Stimulated activated CD4-positive, alpha-beta T cell treated with anti-CD3 and anti-CD28 coated beads, TNF-alpha, amount 100 ng/mL, for 48 hours (primary cell): ENCODE data around the gene PRR12.

Source experiments
- DNase-seq, 3 donors: peaks; one replicate each; pipeline ENCODE4 v3.0.0-alpha.2; 2020; ENCODE audit warnings: low read depth in 3 of 3

PRR12 gene

DNA sequence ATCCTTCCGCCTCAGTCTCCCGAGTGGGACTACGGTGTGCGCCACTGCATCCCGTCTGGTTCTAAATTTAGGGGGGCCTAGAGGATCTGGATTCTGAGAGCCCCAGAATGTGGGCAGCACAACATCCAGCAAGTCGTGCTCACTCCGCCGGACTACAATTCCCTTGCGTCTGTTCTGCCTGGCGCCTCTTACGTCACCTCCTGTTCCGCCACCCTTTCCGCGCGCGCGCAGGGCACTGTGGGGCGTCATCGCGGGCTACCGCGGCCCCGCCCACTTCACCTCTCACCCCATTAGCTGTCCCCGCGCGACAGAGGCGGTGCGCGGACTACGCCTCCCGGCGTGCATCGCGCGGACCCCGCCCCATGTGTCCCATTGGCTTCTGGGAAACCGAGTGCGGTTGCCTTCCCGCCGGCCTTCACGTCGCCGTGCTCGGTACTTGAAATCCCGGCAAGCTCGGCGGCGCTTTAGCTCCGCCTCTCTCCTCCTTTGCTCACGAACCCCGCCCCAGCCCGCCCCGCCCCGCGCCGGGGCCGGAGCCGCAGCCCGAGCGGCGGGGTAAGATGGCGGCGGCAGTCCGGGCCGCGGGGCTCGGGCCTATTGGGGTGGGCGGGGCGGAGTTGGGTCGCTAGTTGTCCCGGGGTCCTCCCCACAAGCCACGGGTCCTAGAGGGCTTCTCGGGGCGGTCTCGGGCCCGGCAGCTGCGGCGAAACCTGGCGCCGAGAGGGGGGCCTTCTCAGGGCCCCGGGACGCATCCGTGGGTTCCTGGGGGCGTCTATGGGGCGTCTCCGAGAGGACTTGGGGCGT is 50.9 kb downstream of the PRR12 start, which contains the start of gene SCAF1:
Gene SCAF1, plus strand, starts transcription at position 522 of the 804 bp plus-strand sequence. CDS start 2,818 bp downstream, outside the sequence.
- peak; percentile 96 to 99 (median 97) for DNase-seq

DNA sequence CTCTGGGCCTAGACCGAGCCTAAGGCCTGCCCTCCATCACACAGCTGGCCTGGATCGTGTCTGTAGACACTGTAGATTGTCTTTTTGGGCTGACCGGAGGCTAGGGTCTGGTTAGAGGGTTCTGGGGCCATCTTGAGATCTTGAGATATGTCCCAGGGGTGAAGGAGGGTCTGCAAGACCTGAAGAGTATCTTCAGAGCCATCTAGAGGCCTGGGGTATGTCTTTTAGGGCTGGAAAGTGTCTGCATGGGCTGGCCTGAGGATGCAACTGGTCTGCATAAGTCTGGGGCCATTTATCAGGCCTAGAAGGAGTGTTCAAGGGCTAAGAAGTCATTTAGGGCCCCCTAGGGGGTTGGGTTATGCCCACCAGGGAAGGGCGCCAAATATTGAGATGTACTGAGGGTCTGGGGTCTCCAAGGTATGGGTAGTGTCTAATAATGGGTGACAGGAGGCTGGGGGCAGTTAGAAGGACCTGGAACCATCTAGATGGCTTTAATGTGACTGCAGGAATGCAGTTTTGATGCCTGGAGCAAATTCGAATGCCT is 51.6 kb downstream of the PRR12 start:
- no peak for DNase-seq

DNA sequence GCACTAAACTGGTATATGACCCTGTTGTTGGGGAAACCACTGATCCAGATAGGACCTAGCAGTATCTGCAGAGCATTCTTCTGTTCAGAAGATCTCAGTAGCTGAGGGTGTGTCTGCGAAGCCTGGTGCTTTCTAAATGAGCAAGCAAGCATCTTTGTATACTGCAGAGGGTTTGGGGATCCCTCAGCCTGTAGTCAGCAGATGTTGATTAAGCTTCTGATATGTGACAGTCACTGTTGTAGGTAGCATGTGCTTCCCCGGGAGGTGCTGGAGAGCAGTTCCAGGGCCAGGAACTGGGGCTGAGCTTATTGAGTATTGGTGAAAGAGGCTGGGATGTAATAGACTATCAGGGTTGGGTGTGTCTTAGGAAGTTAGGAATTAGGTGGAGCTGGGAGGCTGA is 52.5 kb downstream of the PRR12 start:
- DNase-seq = no peak

DNA sequence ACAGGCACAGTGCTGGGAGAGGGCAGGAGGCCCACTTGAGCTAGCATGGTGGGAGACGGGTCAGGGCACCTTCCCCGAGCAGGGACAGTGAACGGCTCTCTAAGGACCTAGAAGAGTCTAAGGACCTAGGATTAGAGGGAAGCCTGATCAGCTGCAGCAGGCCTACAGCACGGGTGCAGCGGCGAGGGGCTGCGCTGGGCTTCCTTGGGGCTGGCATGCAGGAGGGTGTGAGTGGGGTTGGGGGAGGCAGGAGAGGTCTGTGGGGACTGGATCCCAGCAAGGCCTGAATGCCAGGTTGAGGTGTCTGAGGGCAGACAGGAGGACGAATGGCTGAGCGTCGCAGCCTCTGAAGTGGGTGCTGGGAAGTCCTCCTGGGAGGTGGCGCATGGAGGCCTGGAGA is 54.6 kb downstream of the PRR12 start:
- DNase-seq = no peak

DNA sequence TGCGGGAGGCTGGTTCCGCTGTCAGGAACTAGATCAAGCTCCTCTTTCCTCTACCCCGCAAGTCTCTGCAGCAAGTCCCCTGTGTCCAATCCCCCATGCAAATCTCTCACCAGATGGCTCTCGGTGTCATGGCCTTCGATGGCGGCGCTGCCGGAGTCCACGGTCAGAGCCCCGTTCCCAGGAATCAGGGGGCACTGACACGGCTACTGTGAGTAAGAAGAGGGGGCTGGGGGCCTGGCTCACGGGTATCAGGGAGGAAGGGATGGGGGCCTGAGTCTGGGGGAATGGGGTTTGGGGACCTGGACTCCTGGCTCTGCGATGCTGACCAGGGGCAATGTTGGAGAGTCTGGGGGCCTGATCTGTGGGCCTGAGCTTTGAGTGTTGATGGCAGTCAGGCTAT is 55.0 kb downstream of the PRR12 start:
- no peak for DNase-seq

- DNase-seq = no peak
Observed at GRCh38 chr19:49646586-49646985, 55.6 kb downstream of the PRR12 start.

GRCh38 chr19:49651029-49651819 is 60.2 kb downstream of the PRR12 start:
- DNase-seq = no peak

DNA sequence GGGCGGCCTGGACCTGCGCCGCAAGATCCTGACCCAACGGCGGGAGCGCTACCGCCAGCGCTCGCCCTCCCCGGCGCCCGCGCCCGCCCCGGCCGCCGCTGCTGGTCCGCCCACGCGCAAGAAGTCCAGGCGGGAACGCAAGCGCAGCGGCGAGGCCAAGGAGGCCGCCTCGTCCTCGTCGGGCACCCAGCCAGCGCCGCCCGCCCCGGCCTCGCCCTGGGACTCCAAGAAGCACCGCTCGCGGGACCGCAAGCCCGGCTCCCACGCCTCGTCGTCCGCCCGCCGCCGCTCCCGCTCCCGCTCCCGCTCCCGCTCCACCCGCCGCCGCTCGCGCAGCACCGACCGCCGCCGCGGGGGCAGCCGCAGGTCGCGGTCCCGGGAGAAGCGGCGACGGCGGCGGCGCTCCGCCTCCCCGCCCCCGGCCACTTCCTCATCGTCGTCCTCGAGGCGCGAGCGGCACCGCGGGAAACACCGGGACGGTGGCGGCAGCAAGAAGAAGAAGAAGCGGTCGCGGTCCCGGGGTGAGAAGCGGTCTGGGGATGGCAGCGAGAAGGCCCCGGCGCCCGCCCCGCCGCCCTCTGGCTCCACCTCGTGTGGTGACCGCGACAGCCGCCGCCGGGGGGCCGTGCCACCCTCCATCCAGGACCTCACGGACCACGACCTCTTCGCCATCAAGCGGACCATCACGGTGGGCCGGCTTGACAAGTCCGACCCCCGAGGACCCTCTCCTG is 61.0 kb downstream of the PRR12 start:
- DNase-seq = no peak

DNA sequence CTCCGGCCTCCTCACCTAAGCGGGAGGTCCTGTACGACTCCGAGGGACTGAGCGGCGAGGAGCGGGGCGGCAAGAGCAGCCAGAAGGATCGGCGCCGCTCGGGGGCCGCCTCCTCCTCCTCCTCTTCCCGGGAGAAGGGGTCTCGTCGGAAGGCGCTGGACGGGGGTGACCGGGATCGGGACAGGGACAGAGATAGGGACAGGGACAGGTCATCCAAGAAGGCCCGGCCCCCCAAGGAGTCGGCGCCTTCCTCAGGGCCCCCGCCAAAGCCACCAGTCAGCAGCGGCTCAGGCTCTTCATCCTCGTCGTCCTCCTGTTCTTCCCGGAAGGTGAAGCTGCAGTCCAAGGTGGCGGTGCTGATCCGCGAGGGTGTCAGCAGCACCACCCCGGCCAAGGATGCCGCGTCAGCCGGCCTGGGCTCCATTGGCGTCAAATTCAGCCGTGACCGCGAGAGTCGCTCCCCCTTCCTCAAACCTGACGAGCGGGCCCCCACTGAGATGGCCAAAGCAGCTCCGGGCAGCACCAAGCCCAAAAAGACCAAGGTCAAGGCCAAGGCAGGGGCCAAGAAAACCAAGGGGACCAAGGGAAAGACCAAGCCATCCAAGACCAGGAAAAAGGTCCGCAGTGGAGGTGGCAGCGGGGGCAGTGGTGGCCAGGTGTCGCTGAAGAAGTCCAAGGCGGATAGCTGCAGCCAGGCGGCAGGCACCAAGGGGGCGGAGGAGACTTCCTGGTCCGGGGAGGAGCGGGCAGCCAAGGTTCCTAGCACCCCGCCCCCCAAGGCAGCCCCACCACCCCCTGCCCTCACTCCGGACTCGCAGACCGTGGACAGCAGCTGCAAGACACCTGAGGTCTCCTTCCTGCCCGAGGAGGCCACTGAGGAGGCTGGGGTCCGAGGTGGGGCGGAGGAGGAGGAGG is 61.8 kb downstream of the PRR12 start:
- DNase-seq = no peak

DNA sequence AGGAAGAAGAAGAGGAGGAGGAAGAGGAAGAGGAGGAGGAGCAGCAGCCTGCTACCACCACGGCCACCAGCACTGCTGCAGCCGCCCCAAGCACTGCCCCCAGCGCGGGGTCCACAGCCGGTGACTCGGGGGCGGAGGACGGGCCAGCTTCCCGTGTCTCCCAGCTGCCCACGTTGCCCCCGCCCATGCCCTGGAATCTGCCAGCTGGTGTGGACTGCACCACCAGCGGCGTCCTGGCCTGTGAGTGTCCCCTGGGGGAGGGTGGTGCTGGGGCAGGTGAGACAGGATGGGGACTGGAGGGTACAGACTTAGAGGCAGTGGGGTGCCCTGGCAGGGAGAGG is 62.5 kb downstream of the PRR12 start:
- no peak for DNase-seq

DNA sequence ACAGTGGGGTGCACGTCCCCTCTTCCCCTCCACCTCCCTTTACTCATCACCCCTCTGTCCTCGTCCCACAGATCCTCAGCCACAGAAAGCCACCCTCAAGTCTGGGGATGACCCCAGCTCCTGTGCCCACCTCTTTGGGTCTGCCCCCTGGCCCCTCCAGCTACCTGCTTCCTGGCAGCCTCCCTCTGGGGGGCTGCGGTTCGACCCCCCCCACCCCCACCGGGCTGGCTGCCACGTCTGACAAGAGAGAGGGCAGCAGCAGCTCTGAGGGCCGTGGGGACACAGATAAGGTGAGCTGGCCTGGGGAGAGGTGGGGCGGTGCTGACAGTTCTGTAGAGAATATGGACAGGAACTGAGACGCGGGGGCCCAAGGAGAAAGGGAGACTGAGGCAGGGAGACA is 63.6 kb downstream of the PRR12 start:
- DNase-seq = no peak

DNA sequence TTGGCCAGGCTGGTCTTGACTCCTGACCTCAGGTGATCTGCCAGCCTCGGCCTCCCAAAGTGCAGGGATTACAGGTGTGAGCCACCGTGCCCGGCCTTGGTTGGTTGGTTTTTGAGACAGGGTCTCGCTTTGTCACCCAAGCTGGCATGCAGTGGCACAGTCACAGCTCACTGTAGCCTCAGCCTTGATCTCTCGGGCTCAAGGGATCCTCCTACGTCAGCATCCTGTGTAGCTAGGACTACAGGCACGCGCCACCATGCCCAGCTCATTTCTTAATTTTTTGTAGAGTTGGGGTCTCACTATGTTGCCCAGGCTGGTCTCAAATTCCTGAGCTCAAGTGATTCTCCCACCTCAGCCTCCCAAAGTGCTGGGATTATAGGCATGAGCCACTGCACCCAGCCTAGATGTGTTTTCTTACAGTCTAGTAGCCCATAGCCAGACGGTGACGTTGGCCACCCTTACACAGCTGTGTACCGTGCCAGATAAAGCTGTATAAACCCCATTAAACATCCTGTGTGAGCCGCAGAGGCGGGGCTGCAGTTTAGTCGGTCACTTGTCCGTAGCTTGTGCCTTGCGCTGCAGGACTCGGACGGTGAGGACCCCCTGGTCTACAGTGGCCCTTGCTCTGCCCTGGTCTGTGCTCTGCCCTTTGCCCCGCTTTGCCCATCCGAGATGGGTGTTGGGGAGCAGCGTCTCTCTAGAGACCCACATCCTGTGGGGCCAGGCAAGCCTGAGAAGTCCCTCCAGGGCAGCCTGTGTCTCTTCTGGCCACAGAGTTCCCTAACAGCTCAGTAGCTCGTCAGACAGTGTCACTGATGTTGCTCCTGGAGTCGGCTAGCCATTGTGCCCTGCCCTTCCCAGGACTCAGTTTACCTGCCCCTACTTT is 64.8 kb downstream of the PRR12 start:
- no peak for DNase-seq

DNA sequence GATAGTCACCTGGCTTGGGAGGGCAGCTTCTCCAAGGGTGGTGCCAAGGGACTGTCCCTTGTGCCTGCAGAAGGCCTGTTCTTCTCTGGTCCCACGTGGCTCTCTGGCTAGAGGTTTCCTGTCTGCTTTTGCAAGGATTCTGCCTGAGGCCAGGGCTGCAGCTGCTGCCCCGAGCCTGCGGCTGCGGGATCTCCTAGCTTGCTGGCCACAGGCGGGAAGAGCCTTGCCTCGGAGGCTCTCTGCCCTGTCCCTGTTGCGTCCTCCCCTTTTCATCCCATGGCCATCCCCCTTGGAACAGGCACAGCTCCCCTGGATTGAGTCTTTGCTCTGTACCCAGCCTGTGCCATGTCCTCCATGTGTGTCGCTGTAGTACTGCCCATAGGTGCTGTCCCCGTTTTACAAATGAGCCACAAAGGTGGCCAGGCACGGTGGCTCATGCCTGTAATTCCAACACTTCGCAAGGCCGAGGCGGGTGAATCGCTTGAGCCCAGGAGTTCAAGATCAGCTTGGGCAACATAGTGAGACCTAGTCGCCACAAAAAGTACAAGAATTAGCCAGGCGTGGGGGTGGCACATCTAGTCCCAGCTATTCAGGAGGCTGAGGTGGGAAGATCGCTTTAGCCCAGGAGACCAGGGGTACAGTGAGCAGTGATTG is 65.6 kb downstream of the PRR12 start:
- DNase-seq = no peak

DNA sequence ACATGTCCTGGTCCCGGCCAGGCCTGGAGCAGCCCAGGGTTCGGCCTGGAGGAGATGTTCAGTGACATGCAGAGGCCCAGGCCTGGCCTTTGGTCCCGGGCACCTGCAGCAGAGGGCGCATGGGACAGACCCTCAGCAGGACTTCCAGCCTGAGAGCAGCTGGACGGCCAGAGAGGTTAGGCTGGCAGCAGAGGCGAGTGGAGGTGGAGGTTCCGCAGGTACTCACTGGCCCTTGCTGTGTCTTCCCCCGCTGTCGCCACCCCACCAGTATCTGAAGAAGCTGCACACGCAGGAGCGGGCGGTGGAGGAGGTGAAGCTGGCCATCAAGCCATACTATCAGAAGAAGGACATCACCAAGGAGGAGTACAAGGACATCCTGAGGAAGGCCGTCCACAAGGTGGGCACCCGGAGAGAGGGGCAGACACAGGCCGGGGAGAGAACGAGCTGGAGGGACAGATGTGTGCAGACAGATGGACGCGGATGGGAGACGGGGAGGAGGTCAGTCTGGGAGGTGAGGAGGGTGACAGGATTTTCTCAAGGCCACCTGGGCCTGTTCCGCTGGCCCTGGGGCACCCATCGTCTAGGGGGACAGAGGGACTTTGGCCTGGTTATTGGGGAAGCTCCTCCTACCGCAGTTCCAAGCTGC is 66.6 kb downstream of the PRR12 start:
- DNase-seq = no peak

- DNase-seq = no peak
Observed at GRCh38 chr19:49658139-49658517, 67.1 kb downstream of the PRR12 start.

DNA sequence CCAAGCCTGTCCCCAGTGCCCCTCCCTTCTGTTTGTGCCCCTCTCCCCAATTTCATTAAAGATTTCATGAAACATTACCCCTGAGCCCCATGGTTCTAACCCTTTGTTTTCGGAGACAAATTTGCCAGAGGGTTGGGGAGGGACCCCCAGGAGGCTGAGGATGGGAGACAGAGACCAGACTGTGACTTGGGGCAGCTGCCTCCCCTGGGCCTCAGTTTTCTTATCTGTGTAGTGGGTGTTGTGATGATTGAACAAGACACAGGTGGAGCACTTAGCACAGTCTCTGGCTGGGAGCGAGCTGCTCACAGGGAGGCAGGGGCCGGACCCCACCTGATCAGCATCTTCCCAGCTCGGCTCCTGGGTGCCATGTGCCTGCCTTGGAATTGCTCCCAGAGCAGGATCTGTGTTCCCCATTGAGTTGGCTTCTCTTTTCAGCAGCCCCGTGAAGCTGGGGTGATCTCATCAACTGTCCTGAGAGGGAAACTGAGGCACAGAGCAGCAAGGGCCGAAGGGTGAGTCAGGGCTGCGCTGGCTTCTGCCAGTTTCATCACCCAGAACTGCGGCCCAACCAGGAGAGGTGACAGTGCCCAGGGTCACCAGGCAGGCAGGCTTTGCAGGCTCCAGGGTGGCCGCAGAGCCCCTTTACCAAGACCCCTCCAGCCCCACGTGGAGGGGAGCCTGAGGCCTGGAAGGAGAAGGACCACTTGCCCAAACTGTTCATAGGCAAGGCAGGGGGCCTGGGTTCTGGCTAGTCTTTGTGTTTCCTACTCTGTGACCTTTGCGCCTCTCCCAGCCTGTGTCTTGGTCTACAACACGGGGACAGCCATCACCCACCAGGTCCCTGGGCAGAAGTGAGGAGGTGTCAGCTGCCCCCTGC is 67.8 kb downstream of the PRR12 start:
- no peak for DNase-seq

- no peak for DNase-seq
Observed at GRCh38 chr19:49660338-49660961, 69.5 kb downstream of the PRR12 start.

GRCh38 chr19:49662011-49662410 is 71.0 kb downstream of the PRR12 start:
- DNase-seq = no peak
